HG02840 (cell line): Measurements from ENCODE around the gene GATC.
"Not testable (repeated sequence)": the region's sequence is repeated elsewhere in the genome, so short reads cannot be mapped to it uniquely, and the experiment has no call there.

ENCODE experiments used
- ATAC-seq: cut with Tn5 transposase; IDR thresholded peaks from one replicate; pipeline ENCODE4 v1.9.1; 2021; ENCODE audit warnings: mild to moderate bottlenecking, moderate library complexity, moderate number of reproducible peaks; ENCODE audit not compliant: unreplicated experiment, low FRiP score

Gene GATC

GRCh38 chr12:120468821-120469449, 22.7 kb downstream of the GATC start:
- peak; percentile 34 for ATAC-seq

- ATAC-seq = peak; percentile 76
Observed at GRCh38 chr12:120469450-120470149, 23.4 kb downstream of the GATC start, which contains the start of gene SRSF9. Gene SRSF9 (minus strand): TSS chr12:120469748. CDS start chr12:120469609, 139 bp downstream.

GRCh38 chr12:120470150-120470784, 24.0 kb downstream of the GATC start:
- ATAC-seq = no peak

- no peak for ATAC-seq
Observed at GRCh38 chr12:120472521-120472920, 26.3 kb downstream of the GATC start.

GRCh38 chr12:120473807-120474615, 27.8 kb downstream of the GATC start:
- ATAC-seq = no peak

GRCh38 chr12:120474616-120474960, 28.3 kb downstream of the GATC start:
- no peak for ATAC-seq

GRCh38 chr12:120475643-120476042, 29.4 kb downstream of the GATC start:
- ATAC-seq = no peak

- no peak for ATAC-seq
Observed at GRCh38 chr12:120479458-120479857, 33.2 kb downstream of the GATC start.

- ATAC-seq = no peak
Observed at GRCh38 chr12:120480211-120480610, 34.0 kb downstream of the GATC start.

- ATAC-seq = no peak
Observed at GRCh38 chr12:120481022-120481767, 35.0 kb downstream of the GATC start.

- ATAC-seq = no peak
Observed at GRCh38 chr12:120483621-120484020, 37.4 kb downstream of the GATC start.

GRCh38 chr12:120485961-120486881, 40.0 kb downstream of the GATC start:
- no peak for ATAC-seq

- ATAC-seq = not testable (repeated sequence)
Observed at GRCh38 chr12:120487552-120487951, 41.3 kb downstream of the GATC start.

GRCh38 chr12:120488057-120488640, 41.9 kb downstream of the GATC start:
- no peak for ATAC-seq

- ATAC-seq = no peak
Observed at GRCh38 chr12:120489018-120489417, 42.8 kb downstream of the GATC start.

- no peak for ATAC-seq
Observed at GRCh38 chr12:120490325-120490724, 44.1 kb downstream of the GATC start.

- ATAC-seq = no peak
Observed at GRCh38 chr12:120490833-120491512, 44.7 kb downstream of the GATC start.

- ATAC-seq = peak; percentile 1
Observed at GRCh38 chr12:120495186-120495730, 49.0 kb downstream of the GATC start.
